HepG2 (cell line): ENCODE results near the gene EMC10. TPM values are rescaled to one million over a fixed set of nuclear protein-coding genes. Genes with fewer than 3 reads are reported as not detected.

Experiments used
- ATF1 ChIP-seq: IDR thresholded peaks from 2 replicates; pipeline ENCODE4 v1.6.1; 2016; ENCODE audit warnings: mild to moderate bottlenecking, control low read depth
- GABPB1 ChIP-seq: IDR thresholded peaks from 2 replicates; pipeline ENCODE4 v1.6.1; 2016; ENCODE audit warnings: mild to moderate bottlenecking, missing genetic modification reagents, moderate library complexity, missing compliant biosample characterization
- HOXA5 ChIP-seq: sonication (generic); formaldehyde crosslinking; IDR thresholded peaks from 2 replicates; pipeline ENCODE4 v1.4.0; 2020; ENCODE audit warnings: missing genetic modification reagents
- IRF2 ChIP-seq: IDR thresholded peaks from 2 replicates; pipeline ENCODE4 v1.6.1; 2018; ENCODE audit warnings: missing genetic modification reagents, missing compliant biosample characterization
- NR2C2 ChIP-seq: sonication (generic); formaldehyde crosslinking; IDR thresholded peaks from 2 replicates; pipeline ENCODE4 v1.4.0; 2020; ENCODE audit warnings: missing genetic modification reagents, mild to moderate bottlenecking, moderate library complexity, borderline replicate concordance
- SATB2 ChIP-seq: sonication (generic); formaldehyde crosslinking; IDR thresholded peaks from 2 replicates; pipeline ENCODE4 v1.5.0; 2020; ENCODE audit warnings: missing genetic modification reagents
- SNAPC4 ChIP-seq: sonication (generic); formaldehyde crosslinking; IDR thresholded peaks from 2 replicates; pipeline ENCODE4 v1.4.0; 2020; ENCODE audit warnings: mild to moderate bottlenecking, missing genetic modification reagents
- SOX6 ChIP-seq, 2 experiments: fragments of 450-650 bp in 1 of 2; sonication (generic) in 1 of 2; formaldehyde crosslinking in 1 of 2; IDR thresholded peaks; 2 replicates each; pipeline versions ENCODE4 v1.4.0 to v1.6.1; 2017 to 2020; ENCODE audit warnings: antibody characterized with exemption in 1 of 2, mild to moderate bottlenecking in 1 of 2, missing genetic modification reagents in 1 of 2
- TOE1 ChIP-seq: sonication (generic); formaldehyde crosslinking; IDR thresholded peaks from 2 replicates; pipeline ENCODE4 v1.4.0; 2020; ENCODE audit warnings: mild to moderate bottlenecking, missing genetic modification reagents
- ZNF3 ChIP-seq: IDR thresholded peaks from 2 replicates; pipeline ENCODE4 v1.7.0; 2017; ENCODE audit warnings: inconsistent platforms
- ZNF331 ChIP-seq: sonication (generic); formaldehyde crosslinking; IDR thresholded peaks from 2 replicates; pipeline ENCODE4 v1.4.0; 2020; ENCODE audit warnings: missing genetic modification reagents
- polyA plus RNA-seq, 8 experiments: library from polyadenylated mRNA; depleted of rRNA in 3 of 8; stranded (reverse) in 7 of 8; unstranded in 1 of 8; fragments of >200 nt; fragmentation: Illumina TruSeq in 4 of 8; extraction: Trizol in 4 of 8; gene quantifications; 2 replicates each; pipeline versions ENCODE4 v1.2.1 to v1.2.3, GENCODE V29; 2011 to 2016; ENCODE audit warnings: low read depth in 4 of 8, missing spikeins in 1 of 8, mixed read lengths in 1 of 8; ENCODE audit not compliant: insufficient read depth in 1 of 8
- total RNA-seq, 5 experiments: library from RNA; depleted of rRNA; stranded (reverse); fragments of >200 nt; fragmentation: Illumina TruSeq; extraction: Trizol; gene quantifications; 2 replicates each; pipeline ENCODE4 v1.2.3, GENCODE V29; 2016; ENCODE audit warnings: low read depth in 1 of 5
- TF ChIP-seq, protein P1 (sequence below): sonication (generic); IDR thresholded peaks from 2 replicates; pipeline ENCODE4 v1.6.1; 2016; ENCODE audit warnings: low read depth, borderline replicate concordance
- TF ChIP-seq, protein P2 (sequence below): sonication (generic); formaldehyde crosslinking; IDR thresholded peaks from 2 replicates; pipeline ENCODE4 v1.8.0; 2023; ENCODE audit warnings: mild to moderate bottlenecking, missing genetic modification reagents
- TF ChIP-seq, protein P3 (sequence below): sonication (generic); formaldehyde crosslinking; IDR thresholded peaks from 2 replicates; pipeline ENCODE4 v1.9.0; 2021; ENCODE audit warnings: missing genetic modification reagents, mild to moderate bottlenecking, borderline replicate concordance
- TF ChIP-seq, protein P4 (sequence below): sonication (generic); formaldehyde crosslinking; IDR thresholded peaks from 2 replicates; pipeline ENCODE4 v1.5.0; 2020; ENCODE audit warnings: mild to moderate bottlenecking, missing genetic modification reagents, moderate library complexity
- TF ChIP-seq, protein P5 (sequence below): sonication (generic); formaldehyde crosslinking; IDR thresholded peaks from 2 replicates; pipeline ENCODE4 v1.4.0; 2020; ENCODE audit warnings: missing genetic modification reagents, borderline replicate concordance

EMC10 gene
- total and polyA plus RNA-seq, 2 of the 13 experiments (the other 11 are each of a cell fraction or from before 2014, with no cell fraction given): not detected

DNA sequence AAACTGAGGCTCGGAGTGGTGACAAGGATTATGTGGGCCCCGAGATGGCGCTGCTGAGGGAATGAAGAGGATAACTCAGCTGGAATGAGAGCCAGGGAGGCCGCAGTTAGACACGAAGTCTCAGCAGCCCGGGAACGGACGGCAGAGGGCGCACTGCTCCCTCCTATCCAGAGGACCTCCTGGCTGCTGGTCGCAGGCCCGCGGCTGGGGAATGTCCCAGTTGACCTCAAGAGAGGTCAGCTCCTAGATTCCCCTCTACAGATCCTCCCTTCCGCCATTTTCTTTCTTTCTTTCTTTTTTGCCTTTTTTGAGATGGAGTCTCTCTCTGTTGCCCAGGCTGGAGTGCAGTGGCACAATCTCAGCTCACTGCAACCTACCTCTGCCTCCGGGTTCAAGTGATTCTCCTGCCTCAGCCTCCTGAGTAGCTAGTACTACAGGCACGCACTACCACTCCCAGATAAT lies 61.5 kb downstream of the EMC10 start (continued):
- TF ChIP-seq, protein P1, sequence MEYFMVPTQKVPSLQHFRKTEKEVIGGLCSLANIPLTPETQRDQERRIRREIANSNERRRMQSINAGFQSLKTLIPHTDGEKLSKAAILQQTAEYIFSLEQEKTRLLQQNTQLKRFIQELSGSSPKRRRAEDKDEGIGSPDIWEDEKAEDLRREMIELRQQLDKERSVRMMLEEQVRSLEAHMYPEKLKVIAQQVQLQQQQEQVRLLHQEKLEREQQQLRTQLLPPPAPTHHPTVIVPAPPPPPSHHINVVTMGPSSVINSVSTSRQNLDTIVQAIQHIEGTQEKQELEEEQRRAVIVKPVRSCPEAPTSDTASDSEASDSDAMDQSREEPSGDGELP: peak; percentile 64; the same call in 1 of the 2 replicates
- TF ChIP-seq, protein P2, sequence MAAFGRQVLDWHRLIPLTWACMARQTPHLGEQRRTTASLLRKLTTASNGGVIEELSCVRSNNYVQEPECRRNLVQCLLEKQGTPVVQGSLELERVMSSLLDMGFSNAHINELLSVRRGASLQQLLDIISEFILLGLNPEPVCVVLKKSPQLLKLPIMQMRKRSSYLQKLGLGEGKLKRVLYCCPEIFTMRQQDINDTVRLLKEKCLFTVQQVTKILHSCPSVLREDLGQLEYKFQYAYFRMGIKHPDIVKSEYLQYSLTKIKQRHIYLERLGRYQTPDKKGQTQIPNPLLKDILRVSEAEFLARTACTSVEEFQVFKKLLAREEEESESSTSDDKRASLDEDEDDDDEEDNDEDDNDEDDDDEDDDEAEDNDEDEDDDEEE (CRISPR knock-in tag): no peak
- TF ChIP-seq, protein P3, sequence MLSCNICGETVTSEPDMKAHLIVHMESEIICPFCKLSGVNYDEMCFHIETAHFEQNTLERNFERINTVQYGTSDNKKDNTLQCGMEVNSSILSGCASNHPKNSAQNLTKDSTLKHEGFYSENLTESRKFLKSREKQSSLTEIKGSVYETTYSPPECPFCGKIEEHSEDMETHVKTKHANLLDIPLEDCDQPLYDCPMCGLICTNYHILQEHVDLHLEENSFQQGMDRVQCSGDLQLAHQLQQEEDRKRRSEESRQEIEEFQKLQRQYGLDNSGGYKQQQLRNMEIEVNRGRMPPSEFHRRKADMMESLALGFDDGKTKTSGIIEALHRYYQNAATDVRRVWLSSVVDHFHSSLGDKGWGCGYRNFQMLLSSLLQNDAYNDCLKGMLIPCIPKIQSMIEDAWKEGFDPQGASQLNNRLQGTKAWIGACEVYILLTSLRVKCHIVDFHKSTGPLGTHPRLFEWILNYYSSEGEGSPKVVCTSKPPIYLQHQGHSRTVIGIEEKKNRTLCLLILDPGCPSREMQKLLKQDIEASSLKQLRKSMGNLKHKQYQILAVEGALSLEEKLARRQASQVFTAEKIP (CRISPR knock-in tag): no peak
- TF ChIP-seq HOXA5 (CRISPR knock-in tag) (no peak), SNAPC4 (CRISPR knock-in tag) (no peak), SATB2 (CRISPR knock-in tag) (no peak), ATF1 (CRISPR knock-in tag) (no peak), ZNF3 (no peak), ZNF331 (CRISPR knock-in tag) (0 out of 2 replicates have a peak, but pooled peaks have one; percentile 32), SOX6 (IDR thresholded peaks at IDR 0.05) (no peak), SOX6 (CRISPR knock-in tag; IDR thresholded peaks at IDR 0.05) (no peak), IRF2 (0 out of 2 replicates have a peak, but pooled peaks have one; percentile 27), TOE1 (CRISPR knock-in tag) (no peak), NR2C2 (CRISPR knock-in tag) (peak; percentile 89), GABPB1 (CRISPR knock-in tag) (peak; percentile 26; the same call in 1 of the 2 replicates)
- TF ChIP-seq, protein P4, sequence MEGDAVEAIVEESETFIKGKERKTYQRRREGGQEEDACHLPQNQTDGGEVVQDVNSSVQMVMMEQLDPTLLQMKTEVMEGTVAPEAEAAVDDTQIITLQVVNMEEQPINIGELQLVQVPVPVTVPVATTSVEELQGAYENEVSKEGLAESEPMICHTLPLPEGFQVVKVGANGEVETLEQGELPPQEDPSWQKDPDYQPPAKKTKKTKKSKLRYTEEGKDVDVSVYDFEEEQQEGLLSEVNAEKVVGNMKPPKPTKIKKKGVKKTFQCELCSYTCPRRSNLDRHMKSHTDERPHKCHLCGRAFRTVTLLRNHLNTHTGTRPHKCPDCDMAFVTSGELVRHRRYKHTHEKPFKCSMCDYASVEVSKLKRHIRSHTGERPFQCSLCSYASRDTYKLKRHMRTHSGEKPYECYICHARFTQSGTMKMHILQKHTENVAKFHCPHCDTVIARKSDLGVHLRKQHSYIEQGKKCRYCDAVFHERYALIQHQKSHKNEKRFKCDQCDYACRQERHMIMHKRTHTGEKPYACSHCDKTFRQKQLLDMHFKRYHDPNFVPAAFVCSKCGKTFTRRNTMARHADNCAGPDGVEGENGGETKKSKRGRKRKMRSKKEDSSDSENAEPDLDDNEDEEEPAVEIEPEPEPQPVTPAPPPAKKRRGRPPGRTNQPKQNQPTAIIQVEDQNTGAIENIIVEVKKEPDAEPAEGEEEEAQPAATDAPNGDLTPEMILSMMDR (CRISPR knock-in tag): peak; percentile 85
- TF ChIP-seq, protein P5, sequence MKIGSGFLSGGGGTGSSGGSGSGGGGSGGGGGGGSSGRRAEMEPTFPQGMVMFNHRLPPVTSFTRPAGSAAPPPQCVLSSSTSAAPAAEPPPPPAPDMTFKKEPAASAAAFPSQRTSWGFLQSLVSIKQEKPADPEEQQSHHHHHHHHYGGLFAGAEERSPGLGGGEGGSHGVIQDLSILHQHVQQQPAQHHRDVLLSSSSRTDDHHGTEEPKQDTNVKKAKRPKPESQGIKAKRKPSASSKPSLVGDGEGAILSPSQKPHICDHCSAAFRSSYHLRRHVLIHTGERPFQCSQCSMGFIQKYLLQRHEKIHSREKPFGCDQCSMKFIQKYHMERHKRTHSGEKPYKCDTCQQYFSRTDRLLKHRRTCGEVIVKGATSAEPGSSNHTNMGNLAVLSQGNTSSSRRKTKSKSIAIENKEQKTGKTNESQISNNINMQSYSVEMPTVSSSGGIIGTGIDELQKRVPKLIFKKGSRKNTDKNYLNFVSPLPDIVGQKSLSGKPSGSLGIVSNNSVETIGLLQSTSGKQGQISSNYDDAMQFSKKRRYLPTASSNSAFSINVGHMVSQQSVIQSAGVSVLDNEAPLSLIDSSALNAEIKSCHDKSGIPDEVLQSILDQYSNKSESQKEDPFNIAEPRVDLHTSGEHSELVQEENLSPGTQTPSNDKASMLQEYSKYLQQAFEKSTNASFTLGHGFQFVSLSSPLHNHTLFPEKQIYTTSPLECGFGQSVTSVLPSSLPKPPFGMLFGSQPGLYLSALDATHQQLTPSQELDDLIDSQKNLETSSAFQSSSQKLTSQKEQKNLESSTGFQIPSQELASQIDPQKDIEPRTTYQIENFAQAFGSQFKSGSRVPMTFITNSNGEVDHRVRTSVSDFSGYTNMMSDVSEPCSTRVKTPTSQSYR (CRISPR knock-in tag): no peak
